Sigmoid colon (tissue), 4 donors: ENCODE results near the gene ACTN4.

Experiments
- POLR2AphosphoS5 ChIP-seq, 4 donors: sonication (generic); formaldehyde crosslinking; IDR thresholded peaks; one replicate each; pipeline ENCODE4 v1.6.1; 2017; ENCODE audit warnings: antibody characterized with exemption in 4 of 4
- TF ChIP-seq, protein P1 (sequence below), 4 experiments: fragments of 450-650 bp in 3 of 4; fragments of 200-600 bp in 1 of 4; IDR thresholded peaks; one replicate each; pipeline ENCODE4 v1.5.1; 2016 to 2019; ENCODE audit warnings: antibody characterized with exemption in 4 of 4, mild to moderate bottlenecking in 3 of 4, moderate library complexity in 2 of 4

- TF ChIP-seq, protein P1, sequence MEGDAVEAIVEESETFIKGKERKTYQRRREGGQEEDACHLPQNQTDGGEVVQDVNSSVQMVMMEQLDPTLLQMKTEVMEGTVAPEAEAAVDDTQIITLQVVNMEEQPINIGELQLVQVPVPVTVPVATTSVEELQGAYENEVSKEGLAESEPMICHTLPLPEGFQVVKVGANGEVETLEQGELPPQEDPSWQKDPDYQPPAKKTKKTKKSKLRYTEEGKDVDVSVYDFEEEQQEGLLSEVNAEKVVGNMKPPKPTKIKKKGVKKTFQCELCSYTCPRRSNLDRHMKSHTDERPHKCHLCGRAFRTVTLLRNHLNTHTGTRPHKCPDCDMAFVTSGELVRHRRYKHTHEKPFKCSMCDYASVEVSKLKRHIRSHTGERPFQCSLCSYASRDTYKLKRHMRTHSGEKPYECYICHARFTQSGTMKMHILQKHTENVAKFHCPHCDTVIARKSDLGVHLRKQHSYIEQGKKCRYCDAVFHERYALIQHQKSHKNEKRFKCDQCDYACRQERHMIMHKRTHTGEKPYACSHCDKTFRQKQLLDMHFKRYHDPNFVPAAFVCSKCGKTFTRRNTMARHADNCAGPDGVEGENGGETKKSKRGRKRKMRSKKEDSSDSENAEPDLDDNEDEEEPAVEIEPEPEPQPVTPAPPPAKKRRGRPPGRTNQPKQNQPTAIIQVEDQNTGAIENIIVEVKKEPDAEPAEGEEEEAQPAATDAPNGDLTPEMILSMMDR (IDR thresholded peaks at IDR 0.05): no peak
- TF ChIP-seq POLR2AphosphoS5 (IDR thresholded peaks at IDR 0.05): no peak
Observed at GRCh38 chr19:38617283-38617763, 30.1 kb upstream of the ACTN4 start.
